GM21360 (cell line): ENCODE data around the gene FBLN2.
"Not testable (repeated sequence)": the region's sequence is repeated elsewhere in the genome, so short reads cannot be mapped to it uniquely, and the experiment has no call there.

Source experiments
- ATAC-seq: cut with Tn5 transposase; IDR thresholded peaks from one replicate; pipeline ENCODE4 v1.9.1; 2021; ENCODE audit warnings: mild to moderate bottlenecking, moderate library complexity; ENCODE audit not compliant: unreplicated experiment

Gene FBLN2

GRCh38 chr3:13513051-13513912 lies 35.6 kb upstream of the FBLN2 start:
- ATAC-seq = no peak

DNA sequence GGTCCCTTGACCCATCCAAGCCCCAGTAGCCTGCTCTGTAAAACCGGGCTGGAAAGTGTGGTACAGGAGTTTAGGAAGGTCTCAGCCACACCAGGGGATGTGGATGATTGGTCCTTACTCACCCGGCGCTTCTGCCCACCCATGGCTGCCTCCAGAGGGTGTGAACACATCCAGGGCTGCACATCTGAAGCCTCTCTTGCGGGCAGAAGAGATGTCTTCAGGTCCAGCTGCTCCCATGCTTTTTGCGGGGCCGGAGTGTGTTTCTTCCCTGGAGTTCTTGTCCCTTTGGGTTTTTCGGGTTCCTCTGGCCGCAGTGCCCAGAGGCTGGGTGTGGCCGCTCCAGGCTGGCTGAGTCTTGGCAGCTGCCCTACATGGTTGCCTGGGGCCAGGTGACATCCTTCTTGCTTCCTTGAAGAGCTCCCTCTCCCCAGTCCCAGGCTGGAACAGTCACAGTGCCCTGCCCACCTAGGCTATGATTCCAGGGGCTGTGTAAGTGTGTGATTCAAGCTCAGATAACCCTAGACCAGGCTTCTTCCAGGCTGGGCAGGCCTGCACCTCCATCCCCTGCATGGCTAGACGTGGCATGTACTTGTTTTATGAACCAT lies 34.9 kb upstream of the FBLN2 start:
- ATAC-seq = no peak

GRCh38 chr3:13514639-13515435 lies 34.1 kb upstream of the FBLN2 start:
- ATAC-seq = no peak

DNA sequence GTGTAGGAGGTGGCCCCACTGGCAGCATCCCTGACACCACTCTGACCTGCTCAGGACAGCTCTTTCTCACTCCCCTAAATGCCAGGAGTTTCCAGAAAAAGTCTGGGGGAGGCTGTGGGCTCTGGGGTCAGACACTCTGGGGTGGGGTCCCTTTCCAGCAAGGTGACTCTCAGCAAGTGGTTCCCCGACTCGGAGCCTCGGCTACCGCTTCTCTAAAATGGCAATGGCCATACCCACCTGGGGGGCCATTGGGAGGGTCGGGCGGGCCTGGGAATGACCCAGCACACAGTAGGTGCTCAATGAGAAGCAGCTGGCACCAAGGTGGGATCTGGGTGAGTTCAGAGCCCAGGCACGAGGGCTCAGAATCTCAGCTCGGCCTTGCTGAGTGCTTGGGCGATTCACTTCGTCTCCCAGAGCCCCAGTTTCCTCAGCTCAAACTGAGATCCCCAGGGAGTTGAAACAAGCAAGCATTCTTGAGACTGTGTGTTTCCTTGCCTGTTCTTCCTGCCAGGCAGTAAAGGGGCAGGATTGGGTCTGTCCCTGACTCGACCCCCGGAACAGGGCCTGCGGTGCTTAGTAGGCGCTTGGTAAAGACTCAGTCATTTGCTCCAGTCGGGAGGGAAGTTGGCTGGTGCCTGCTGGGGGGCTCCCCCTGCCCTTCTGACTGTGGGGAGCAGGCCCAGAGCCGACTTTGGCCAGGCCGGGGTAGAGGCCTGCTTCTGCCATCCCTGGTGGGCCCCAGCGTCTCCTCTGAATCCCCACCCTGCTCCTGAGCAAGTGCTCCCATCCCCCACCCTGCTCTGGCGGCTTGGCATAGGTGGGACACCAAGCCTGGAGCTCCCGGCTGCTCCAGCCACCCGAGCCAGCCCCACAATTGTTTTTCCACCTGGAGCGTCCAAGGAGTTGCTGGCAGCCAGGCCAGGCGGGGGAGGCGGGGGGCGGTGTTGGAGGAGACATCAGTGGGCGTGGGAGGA lies 32.9 kb upstream of the FBLN2 start:
- ATAC-seq = no peak

DNA sequence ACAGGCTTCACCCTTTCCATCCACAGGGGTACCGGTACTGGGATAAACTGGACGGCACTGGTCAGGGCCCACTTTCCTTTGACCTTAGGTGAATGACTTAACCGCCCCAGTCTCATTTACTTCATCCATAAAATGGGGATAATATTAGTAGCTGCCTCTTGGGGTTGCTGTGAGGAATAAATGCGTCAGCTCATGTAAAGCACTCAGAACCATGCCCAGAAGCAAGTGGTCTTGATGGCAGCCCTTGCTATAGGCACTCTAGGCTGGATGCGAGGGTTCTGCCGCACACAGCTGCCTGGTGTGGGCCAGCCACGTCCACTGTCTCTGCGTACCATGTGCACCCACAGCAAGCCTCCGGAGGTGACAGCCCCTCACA lies 32.2 kb upstream of the FBLN2 start:
- no peak for ATAC-seq

- no peak for ATAC-seq
Observed at GRCh38 chr3:13517253-13517977, 31.5 kb upstream of the FBLN2 start.

GRCh38 chr3:13518516-13518953 lies 30.4 kb upstream of the FBLN2 start:
- no peak for ATAC-seq

DNA sequence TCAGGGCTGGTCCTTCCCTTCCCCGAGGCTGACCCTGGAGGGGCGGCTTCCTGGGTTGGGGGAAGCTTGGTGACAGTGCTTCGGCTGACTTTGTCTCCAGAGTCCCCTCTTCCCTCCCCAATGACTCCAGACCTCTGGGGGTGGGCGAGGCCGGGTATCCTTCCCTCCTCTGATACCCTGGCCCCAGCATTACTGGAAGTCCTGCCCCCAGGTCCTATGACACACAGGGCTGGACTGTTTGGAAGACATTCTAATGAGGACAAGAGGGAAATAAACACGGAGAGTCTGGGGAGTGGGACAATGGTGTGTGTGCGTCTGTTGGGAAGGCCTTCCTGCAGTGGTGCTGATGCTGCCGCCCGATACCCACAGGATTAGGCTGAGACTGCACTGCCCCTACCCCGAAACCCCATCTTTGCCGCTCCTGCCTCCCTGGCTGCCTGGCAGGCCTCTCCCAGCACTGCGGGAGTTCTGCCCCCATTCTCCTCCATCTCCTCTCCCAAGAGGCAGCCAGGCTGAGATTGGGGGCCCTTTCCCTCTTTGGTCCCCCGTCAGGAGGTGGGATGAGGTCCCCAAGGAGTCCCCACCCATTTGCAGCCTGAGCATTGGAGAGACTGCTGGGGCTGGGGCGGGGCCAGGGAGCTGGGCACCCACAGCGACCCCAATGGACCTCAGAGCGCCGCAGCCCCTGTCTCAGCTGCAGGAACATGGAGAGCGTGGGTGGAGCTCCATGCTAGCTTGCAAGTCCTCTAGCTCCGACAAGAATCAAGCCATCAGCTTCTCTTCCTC lies 29.7 kb upstream of the FBLN2 start:
- ATAC-seq = no peak

GRCh38 chr3:13520326-13520880 lies 28.5 kb upstream of the FBLN2 start:
- no peak for ATAC-seq

GRCh38 chr3:13521309-13521708 lies 27.6 kb upstream of the FBLN2 start:
- ATAC-seq = no peak

GRCh38 chr3:13521749-13522148 lies 27.2 kb upstream of the FBLN2 start:
- ATAC-seq = not testable (repeated sequence)

DNA sequence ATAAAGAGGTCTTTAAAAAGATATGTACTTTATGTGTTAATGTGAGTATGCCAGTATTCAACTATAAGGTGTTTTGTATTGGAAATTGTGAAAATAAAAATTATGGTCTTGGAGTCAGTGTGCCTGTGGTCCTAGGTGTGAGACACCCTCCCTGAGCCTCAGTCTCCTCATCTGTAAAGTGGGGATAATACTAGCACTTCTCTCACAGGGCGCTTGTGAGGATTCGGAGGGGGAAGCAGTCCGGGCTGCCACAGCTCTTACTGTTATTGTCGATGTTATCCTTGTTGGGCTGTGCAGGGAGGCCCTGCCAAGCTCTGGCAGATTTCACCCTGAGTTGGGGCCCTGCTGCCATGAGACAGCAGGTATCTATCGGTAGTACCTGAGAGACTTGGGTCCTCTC lies 26.7 kb upstream of the FBLN2 start:
- no peak for ATAC-seq

DNA sequence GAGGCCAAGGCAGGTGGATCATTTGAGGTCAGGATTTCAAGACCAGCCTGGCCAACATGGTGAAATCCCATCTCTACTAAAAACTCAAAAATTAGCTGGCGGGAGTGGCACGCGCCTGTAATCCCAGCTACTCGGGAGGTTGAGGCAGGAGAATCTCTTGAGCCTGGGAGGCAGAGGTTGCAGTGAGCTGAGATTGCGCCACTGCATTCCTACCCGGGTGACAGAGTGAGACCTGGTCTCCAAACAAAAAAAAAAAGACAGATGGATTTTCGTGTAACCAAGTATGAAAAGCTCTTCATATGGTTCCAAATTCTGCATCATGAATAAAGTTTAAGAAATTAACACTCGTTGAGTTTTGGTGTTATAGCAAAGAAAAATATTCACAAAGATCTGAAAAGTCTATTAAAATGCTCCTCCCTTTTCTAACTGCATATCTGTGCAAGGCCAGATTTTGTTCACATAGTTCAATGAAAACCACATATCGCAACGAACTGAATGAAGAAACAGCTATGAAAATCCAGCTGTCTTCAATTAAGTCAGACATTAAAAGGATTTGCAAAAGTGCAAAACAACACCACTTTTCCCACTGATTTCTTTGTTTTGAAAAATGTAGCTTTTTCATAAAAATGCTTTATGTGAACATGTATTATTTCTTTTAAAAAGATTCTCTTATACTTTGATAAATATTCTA lies 23.8 kb upstream of the FBLN2 start:
- ATAC-seq = no peak

DNA sequence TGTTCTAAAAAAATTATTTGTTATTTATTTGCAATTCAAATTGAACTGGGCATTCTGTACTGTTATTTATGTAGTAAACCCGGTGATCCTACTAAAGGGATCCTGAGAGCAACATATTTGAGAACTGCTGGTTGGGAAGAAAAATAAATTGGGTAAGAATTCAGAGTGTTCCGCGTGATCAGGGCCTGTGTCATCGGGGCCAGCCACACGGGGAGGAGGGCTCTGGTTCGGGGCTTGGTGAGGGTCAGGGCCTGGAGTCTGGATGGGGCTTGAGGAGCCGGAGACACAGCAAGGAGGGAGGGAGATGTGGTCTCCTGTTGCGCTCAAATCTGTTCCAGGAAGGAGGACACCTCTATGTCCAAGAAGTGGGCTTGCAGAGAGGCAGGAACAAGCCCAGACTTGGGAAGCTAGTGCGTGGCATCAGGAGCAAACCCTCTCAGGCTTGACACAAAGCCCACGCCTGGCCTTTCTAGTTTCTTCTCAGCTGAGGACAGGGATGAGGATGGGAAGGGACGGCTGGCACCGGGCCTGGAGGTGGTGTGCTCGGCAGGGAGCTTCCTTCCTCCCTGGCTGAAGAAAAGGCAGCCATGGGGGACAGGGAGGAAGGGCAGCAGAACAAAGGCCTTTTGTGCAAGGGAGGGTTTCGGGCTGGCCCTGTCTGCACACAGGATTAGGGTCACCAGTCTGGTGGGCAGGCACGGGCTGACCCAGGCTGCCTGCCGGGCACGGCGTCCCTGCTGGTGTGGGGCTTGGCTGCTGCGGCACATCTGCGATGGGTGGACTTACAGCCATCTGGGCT lies 22.9 kb upstream of the FBLN2 start:
- no peak for ATAC-seq

GRCh38 chr3:13526626-13526949 lies 22.3 kb upstream of the FBLN2 start:
- ATAC-seq = no peak

GRCh38 chr3:13528217-13528867 lies 20.6 kb upstream of the FBLN2 start:
- ATAC-seq = no peak
